Rectal smooth muscle tissue (tissue), 1 donor: ENCODE data around the gene DENND1B.

Source experiments
- H3K27ac ChIP-seq: one replicate; pipeline ENCODE4 v1.7.0; 2013; ENCODE audit warnings: low read depth, low read length, inconsistent platforms
- H3K27me3 ChIP-seq: one replicate; pipeline ENCODE4 v1.7.0; 2013; ENCODE audit warnings: low read length; ENCODE audit not compliant: control insufficient read depth, insufficient read depth
- H3K36me3 ChIP-seq: one replicate; pipeline ENCODE4 v1.7.0; 2013; ENCODE audit warnings: low read length; ENCODE audit not compliant: control insufficient read depth, insufficient read depth
- H3K4me1 ChIP-seq: one replicate; pipeline ENCODE4 v1.7.0; 2013; ENCODE audit warnings: low read length; ENCODE audit not compliant: control insufficient read depth, insufficient read depth
- H3K4me3 ChIP-seq: one replicate; pipeline ENCODE4 v1.7.0; 2013; ENCODE audit warnings: low read length
- H3K9ac ChIP-seq: one replicate; pipeline ENCODE4 v1.7.0; 2013; ENCODE audit warnings: low read length

The DENND1B gene

DNA sequence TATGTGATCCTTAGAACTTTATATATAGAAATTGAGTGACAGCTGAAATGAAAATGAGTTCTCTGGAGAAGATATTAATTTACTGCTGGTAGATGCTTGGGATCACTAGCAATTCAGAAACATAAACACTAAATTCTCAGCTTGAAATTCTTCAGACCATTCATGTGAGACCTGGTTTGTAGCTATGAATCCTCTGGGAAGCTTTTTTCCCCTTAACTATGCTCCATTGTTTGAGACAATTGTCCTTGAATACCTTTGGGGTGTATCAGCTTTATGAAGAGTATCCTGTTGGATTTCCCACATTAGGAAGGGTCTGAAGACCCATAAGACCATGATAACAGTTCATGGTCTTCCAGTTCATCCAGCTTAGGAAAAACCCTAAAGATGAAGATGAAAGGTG is 4.6 kb upstream of the DENND1B start:
- Histone ChIP-seq H3K4me1 (no peaks in the 10 kb centered on the region), H3K9ac (no peak overlapping the region), H3K36me3 (no peaks in the 10 kb centered on the region), H3K27me3 (no peaks in the 10 kb centered on the region), H3K27ac (no peak overlapping the region), H3K4me3 (no peak overlapping the region)

DNA sequence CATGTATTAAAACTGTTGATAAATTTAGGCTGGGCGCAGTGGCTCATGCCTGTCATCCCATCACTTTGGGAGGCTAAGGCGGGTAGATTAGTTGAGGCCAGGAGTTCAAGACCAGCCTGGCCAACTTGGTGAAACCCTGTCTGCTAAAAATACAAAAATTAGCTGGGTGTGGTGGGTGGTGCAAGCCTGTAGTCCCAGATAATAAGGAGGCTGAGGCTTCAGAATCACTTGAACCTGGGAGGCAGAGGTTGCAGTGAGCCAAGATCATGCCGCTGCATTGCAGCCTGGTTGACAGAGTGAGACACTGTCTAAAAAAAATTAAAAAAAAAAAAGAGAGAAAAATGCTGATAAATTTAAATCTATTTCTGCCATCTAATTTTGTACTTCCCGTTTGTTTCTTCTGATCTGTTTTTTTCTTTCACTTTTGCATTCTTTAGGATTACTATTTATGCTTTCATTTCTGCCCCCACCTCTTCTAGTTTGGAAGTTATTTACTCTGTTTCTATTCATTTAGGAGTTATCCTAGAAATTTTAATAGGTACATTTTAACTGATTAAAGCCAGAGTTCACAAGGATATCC is 3.2 kb upstream of the DENND1B start:
- Histone ChIP-seq H3K27me3 (no peaks in the 10 kb centered on the region), H3K27ac (no peak overlapping the region), H3K4me3 (no peak overlapping the region), H3K36me3 (no peaks in the 10 kb centered on the region), H3K4me1 (peaks cover 9% of the 10 kb centered on the region), H3K9ac (no peak overlapping the region)

DNA sequence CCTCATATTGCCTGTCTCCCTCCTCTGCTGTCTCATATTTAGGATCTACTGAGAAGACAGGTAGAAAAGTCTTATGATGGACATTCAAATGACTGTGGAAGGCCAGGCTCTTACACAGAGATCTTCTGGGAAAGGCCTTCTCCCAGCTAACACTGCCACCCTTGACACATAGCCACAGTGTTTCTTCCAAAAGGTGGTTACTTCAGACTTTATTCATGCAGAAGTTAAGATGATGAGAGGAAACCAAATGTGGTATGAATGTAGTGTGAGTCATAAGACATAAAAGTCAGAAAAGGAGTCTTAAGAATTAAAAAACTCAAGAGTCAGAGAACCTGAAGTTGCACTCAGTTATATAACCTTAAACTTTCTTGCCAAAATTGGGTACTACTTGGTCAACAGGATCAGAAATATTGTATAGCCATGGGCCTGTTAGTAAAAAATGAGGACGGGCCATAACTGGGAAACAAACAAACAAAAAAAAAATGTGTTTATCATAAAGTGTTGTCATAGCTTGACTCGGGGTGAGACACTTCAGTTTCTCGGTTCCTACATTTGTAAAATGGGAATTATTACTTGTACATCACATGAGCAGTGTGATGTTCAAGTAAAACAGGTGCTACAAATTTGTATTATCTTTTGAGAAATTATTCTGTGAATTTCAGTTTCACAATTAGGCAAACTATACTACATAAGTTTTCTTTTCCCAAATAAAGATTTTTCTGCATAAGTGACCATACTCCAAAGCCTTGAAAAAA is 1.2 kb upstream of the DENND1B start:
- Histone ChIP-seq H3K9ac (no peak overlapping the region), H3K27me3 (no peaks in the 10 kb centered on the region), H3K4me1 (peaks cover 12% of the 10 kb centered on the region), H3K4me3 (no peak overlapping the region), H3K36me3 (no peaks in the 10 kb centered on the region), H3K27ac (no peak overlapping the region)

DNA sequence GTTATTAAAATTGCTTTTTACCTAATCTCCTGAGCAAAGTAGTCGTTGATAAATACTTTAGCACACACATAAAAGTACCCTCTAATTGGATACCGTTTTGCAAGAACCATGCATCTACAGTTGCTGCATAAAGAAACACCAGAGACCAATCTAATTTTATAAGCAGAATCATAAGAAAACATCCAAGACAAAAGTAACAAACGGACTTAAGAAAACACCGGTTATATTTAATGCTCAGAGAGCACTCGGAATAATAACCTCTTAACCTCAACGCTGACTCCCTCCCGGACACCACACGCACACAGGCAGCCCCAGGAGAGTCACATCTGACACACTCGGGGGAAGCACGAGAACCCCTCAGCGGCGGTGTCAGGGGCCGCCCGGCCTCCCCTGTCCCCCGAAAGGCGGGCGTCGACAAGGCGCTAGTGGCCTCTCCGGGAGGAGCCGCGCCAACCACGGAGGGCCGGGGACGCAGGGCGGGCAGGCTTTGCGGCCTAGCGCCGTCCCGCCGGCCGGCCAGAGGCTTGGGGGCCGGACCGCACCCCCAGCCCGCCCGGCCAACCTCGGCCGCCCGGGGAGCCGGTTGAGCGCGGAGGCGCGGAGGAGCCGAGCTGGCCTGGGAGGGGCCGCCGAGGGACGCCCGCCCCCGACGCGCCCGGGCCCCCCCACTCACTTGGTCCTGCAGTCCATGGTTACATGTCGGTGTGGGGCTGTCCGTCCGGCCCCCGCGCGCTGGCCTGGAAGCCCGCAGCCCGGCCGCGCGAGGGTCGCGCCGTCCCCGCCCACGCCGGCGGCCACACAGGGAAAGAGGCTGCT is 606 bp downstream of the DENND1B start:
- Histone ChIP-seq H3K27ac (peak overlapping the region; percentile 77), H3K9ac (peak overlapping the region; percentile 51), H3K4me3 (peak overlapping the region; percentile 75), H3K27me3 (no peaks in the 10 kb centered on the region), H3K4me1 (peaks cover 12% of the 10 kb centered on the region), H3K36me3 (no peaks in the 10 kb centered on the region)

DNA sequence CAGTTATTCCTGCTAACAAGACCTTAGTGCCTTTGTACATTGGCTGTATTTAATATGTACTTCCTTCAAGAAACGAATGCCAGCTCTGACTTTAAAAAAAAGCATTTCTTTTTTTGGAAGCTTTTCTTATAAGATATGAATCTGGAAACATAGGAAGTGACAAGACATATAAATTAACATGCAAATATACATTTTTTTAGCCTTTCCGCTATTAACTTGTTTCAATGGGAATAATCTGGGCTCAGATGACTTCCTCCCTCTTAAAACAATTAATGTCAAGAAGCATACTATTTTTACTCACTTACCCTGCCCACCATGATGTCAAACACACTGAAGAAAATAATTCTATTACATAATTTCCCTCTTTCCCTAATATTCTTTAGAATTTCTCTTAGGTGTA is 1.4 kb downstream of the DENND1B start:
- H3K4me1 ChIP-seq, result peaks cover 12% of the 10 kb centered on the region
- peak overlapping the region; percentile 10 for H3K4me3 ChIP-seq
- no peak overlapping the region for H3K9ac ChIP-seq
- H3K27me3 ChIP-seq, result no peaks in the 10 kb centered on the region
- no peaks in the 10 kb centered on the region for H3K36me3 ChIP-seq
- no peak overlapping the region for H3K27ac ChIP-seq

DNA sequence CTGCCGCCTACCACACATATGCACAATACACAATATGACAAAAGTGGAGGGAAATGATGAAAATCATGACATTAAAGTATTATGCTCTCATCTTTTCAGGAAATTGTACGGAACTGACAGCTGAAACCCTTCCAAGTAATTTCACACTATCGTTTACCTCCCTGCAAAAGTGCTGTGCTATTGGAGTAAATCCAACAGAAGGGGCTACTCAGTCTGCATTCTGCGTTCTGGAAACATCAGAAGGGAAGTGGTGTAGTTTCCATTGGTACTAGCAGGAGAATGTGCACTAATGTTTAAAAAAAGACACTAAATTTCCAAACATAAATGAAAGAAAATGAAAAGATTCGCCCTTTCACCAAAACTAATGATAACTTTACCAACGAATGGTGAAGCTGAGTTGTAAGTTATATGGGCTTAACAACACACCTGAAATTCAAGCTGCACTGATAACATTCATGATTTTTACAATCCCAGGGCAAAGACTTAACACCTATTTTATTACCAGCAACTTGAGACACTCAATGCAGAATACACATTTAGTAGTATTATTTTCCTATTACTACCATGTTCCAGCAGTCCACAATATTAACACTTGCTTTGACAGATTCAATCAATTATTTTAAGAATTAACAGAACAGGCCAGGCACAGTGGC is 3.2 kb downstream of the DENND1B start:
- peaks cover 12% of the 10 kb centered on the region for H3K4me1 ChIP-seq
- H3K9ac ChIP-seq, result no peak overlapping the region
- H3K27me3 ChIP-seq, result no peaks in the 10 kb centered on the region
- no peaks in the 10 kb centered on the region for H3K36me3 ChIP-seq
- no peak overlapping the region for H3K27ac ChIP-seq
- H3K4me3 ChIP-seq, result no peak overlapping the region

DNA sequence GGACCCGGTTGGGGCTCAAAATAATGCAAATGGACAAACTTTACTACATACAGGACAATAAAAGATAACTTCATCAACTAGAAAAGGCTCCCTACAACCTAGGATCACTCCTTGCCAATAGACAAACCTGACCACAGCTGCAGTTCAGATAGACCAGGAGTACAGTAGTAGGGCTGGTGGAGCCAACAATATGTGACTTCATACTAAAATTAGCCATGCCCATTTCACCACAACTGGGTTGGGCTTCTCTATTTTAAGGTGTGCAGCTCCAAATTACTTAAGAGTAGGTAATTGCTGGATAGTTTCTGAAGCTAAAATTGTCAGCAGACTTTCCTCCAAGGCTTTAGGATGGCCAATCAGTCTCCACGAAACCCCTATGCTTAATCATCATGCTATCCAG is 3.9 kb downstream of the DENND1B start:
- Histone ChIP-seq H3K27me3 (no peaks in the 10 kb centered on the region), H3K27ac (no peak overlapping the region), H3K9ac (no peak overlapping the region), H3K36me3 (no peaks in the 10 kb centered on the region), H3K4me1 (peaks cover 12% of the 10 kb centered on the region), H3K4me3 (no peak overlapping the region)

DNA sequence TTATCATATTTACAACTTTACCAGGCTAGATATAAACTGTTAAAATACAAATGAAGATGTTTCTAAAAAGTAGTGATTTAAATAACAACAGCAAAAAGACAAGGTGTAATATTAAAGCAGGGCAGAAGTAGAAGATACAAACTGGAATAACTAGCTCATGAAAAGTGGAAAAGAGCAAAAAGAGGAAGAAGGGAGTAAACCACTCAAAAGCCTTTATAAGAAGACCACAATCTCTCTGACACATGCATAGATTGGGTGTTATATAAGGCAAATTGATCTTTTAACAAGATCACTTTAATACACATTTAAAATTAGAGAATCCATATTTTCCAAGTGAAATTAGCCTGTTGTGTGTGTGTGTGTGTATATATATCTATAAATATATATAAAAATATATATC is 5.0 kb downstream of the DENND1B start:
- Histone ChIP-seq H3K4me3 (no peak overlapping the region), H3K9ac (no peak overlapping the region), H3K27me3 (no peaks in the 10 kb centered on the region), H3K27ac (no peak overlapping the region), H3K4me1 (peaks cover 12% of the 10 kb centered on the region), H3K36me3 (no peaks in the 10 kb centered on the region)

DNA sequence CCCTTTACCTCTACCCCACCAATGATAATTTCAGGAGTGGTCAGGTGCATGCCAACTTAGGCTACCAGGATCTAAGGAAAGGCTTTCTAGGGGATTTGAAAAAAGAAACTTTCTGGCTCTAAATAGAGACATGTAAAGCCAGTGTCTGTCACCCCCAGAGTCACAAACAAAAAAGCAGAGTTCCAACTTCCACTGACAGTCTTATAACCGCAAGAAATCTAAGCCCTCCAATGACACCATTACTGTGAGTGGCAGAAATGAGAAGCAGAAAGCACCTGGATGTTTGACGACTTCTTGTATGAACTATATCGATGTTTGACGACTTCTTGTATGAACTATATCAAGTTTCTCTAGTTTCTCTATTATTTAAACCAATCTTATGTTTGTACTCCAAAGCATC is 6.0 kb downstream of the DENND1B start:
- no peaks in the 10 kb centered on the region for H3K27me3 ChIP-seq
- H3K36me3 ChIP-seq, result no peaks in the 10 kb centered on the region
- H3K4me3 ChIP-seq, result no peak overlapping the region
- no peak overlapping the region for H3K27ac ChIP-seq
- peaks cover 10% of the 10 kb centered on the region for H3K4me1 ChIP-seq
- H3K9ac ChIP-seq, result no peak overlapping the region

DNA sequence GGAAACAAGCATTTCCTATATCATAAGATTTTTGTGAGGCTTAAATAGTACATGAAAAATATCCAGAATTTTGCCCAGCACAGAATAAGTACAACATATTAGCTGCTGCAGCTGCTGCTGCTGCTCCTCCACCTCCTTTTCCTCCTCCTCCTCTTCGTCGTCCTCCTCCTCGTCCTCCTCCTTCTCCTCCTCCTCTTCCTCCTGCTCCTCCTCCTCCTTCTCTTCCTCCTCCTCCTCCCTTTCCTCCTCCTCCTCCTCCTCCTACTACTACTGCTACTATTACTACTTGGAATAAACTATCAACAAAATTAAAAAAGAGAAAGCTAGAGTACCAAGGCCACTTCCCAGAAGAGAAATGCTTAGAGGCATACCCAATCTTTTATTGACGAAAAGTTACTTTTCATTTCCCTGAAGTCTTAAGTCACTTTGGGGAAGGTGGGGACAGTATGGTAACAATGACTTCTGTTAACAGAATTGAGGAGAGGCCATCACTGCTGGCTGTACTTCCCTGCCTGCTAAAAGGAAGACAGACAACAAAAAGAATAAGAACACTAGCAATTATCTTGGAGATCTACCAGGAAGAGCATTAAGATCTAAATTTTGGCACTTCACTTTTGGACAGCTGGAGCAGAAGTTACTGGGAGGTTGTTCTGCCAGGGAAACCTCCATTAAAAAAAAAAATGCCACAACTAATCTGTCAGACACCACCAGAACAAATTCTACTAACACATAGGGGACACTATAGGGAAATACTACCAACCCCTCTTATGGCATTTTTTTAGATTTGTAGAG is 7.1 kb downstream of the DENND1B start:
- Histone ChIP-seq H3K27ac (no peak overlapping the region), H3K36me3 (no peaks in the 10 kb centered on the region), H3K27me3 (no peaks in the 10 kb centered on the region), H3K4me3 (no peak overlapping the region), H3K9ac (no peak overlapping the region), H3K4me1 (peaks cover under 1% of the 10 kb centered on the region)

DNA sequence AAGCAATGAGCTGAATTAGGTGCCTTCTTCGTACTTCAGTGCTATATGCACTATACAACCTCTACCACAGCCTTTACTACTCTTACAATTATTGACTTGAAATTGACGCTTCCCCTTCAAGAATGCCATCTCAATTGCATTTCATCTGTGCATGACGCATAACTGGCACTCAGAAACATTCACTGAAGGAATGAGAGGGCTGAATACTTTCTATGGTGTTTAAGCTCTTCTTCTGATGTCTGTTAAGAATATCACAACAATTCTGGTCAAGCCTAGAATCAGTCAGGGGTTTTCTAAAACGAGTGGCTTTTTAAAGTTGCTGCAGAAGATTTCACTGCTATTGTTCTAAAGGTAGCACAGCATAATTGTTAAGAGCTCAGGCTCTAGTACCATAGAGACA is 11.5 kb downstream of the DENND1B start:
- Histone ChIP-seq H3K4me3 (no peak overlapping the region), H3K4me1 (no peaks in the 10 kb centered on the region), H3K27me3 (no peaks in the 10 kb centered on the region), H3K36me3 (no peaks in the 10 kb centered on the region), H3K27ac (no peak overlapping the region), H3K9ac (no peak overlapping the region)

DNA sequence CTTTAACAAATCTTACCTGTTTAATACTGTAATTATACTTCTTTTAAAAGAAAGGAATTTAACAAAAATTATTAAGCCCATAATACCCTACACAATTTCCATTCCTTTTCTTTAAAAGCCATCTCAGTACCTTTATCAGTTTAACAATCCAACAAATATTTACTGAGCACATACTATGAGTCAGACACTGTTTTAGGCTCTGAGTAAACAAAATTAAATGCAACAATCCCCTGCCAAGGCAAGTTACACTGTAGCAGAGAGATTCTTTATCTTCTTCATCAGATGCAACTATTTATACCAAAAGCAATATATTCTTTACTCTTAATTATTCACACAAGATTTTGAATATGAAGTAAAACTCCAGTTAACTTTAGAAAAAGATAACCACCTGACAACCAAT is 12.0 kb downstream of the DENND1B start:
- no peaks in the 10 kb centered on the region for H3K4me1 ChIP-seq
- H3K36me3 ChIP-seq, result no peaks in the 10 kb centered on the region
- H3K9ac ChIP-seq, result no peak overlapping the region
- H3K27me3 ChIP-seq, result no peaks in the 10 kb centered on the region
- H3K27ac ChIP-seq, result no peak overlapping the region
- no peak overlapping the region for H3K4me3 ChIP-seq
